Left hindlimb (tissue), 1 donor: ENCODE data around the gene PRM3.

Experiments used
- DNase-seq: peaks from one replicate; pipeline ENCODE4 v3.0.0-alpha.2; 2018

Gene PRM3

GRCh38 chr16:11272921-11273720, at the start of gene PRM3:
Gene PRM3, minus strand, starts transcription at chr16:11273629. Its CDS starts 34 bp downstream, at chr16:11273595.
- no peak for DNase-seq

GRCh38 chr16:11322823-11323222, 49.4 kb upstream of the PRM3 start:
- no peak for DNase-seq

- DNase-seq = no peak
Measured at GRCh38 chr16:11321662-11322061, 48.2 kb upstream of the PRM3 start.

- no peak for DNase-seq
Measured at GRCh38 chr16:11320170-11320569, 46.7 kb upstream of the PRM3 start.

- no peak for DNase-seq
Measured at GRCh38 chr16:11319529-11320146, 46.2 kb upstream of the PRM3 start.

GRCh38 chr16:11318817-11319216, 45.4 kb upstream of the PRM3 start:
- no peak for DNase-seq

GRCh38 chr16:11316331-11317015, 43.0 kb upstream of the PRM3 start:
- DNase-seq = no peak

GRCh38 chr16:11315510-11315909, 42.1 kb upstream of the PRM3 start:
- no peak for DNase-seq

GRCh38 chr16:11314309-11314894, 41.0 kb upstream of the PRM3 start:
- no peak for DNase-seq

- no peak for DNase-seq
Measured at GRCh38 chr16:11313493-11314308, 40.3 kb upstream of the PRM3 start.

- no peak for DNase-seq
Measured at GRCh38 chr16:11312718-11313492, 39.5 kb upstream of the PRM3 start.

- no peak for DNase-seq
Measured at GRCh38 chr16:11310997-11311561, 37.6 kb upstream of the PRM3 start.

GRCh38 chr16:11310634-11310977, 37.2 kb upstream of the PRM3 start:
- DNase-seq = no peak

- DNase-seq = no peak
Measured at GRCh38 chr16:11309895-11310633, 36.6 kb upstream of the PRM3 start.

- DNase-seq = no peak
Measured at GRCh38 chr16:11308493-11309283, 35.3 kb upstream of the PRM3 start.

GRCh38 chr16:11307639-11308492, 34.4 kb upstream of the PRM3 start:
- DNase-seq = no peak

- DNase-seq = no peak
Measured at GRCh38 chr16:11306997-11307638, 33.7 kb upstream of the PRM3 start.

- no peak for DNase-seq
Measured at GRCh38 chr16:11306381-11306780, 33.0 kb upstream of the PRM3 start.
